HCT116 (cell line): ENCODE results near the gene DYNC2H1. TPM values are rescaled to one million over a fixed set of nuclear protein-coding genes. Genes with fewer than 3 reads are reported as not detected.

ENCODE experiments used
- ATAC-seq: fragments of 200-7000 bp; cut with Tn5 transposase; 2 replicates; pipeline ENCODE4 v1.9.1; 2020; ENCODE audit warnings: mild to moderate bottlenecking, moderate library complexity
- BruUV-seq: library from RNA; stranded (reverse); fragments of 400-500 nt; replicated peaks from 2 replicates; lab custom pipeline; 2021; lab: Mats Ljungman, UMichigan
- CTCF ChIA-PET: fragments of 300-600 bp; sonication (Branson Sonifier 250); formaldehyde crosslinking; loops from one replicate; lab custom pipeline; 2021; ENCODE audit warnings: antibody characterized with exemption; lab: Charles Lee
- POLR2A ChIA-PET: fragments of 300-600, 350-600 bp; sonication (Branson Sonifier 250); formaldehyde crosslinking; loops from one replicate; lab custom pipeline; 2021; ENCODE audit warnings: antibody characterized with exemption; lab: Charles Lee
- RAD21 ChIA-PET, 2 experiments: fragments of 300-600 bp; sonication (Branson Sonifier 250); formaldehyde crosslinking; loops; one replicate each; lab custom pipeline; 2023; ENCODE audit warnings: low total read pairs in 2 of 2; ENCODE audit not compliant: uncharacterized antibody in 2 of 2, unreplicated experiment in 2 of 2, low non-redundant PET in 1 of 2; lab: Charles Lee
- DNase-seq: peaks from one replicate; pipeline ENCODE4 v3.0.0-alpha.2; 2010; ENCODE audit warnings: low read depth, low spot score
- H2AFZ ChIP-seq: fragments of 200-600 bp; shearing (Covaris generic), sonication (generic); 2 replicates; pipeline ENCODE4 v1.6.1; 2017; ENCODE audit warnings: low read depth, mixed run types, mixed read lengths, antibody characterized with exemption, low read length; ENCODE audit not compliant: poor library complexity, severe bottlenecking
- H3K27ac ChIP-seq: 2 replicates; pipeline ENCODE4 v1.5.1; 2012; ENCODE audit warnings: low read depth, low read length
- H3K27me3 ChIP-seq: fragments of 200-600 bp; sonication (generic); 2 replicates; pipeline ENCODE4 v1.6.1; 2016; ENCODE audit warnings: mixed run types, low read length, mixed read lengths; ENCODE audit not compliant: insufficient read depth
- H3K36me3 ChIP-seq, 2 experiments: fragments of 200-500 bp in 1 of 2; fragments of 200-600 bp in 1 of 2; sonication (Bioruptor generic) in 1 of 2; sonication (generic) in 1 of 2; 2 replicates each; pipeline versions ENCODE4 v1.5.1 to v1.6.1; 2014 to 2016; ENCODE audit warnings: low read length in 2 of 2, inconsistent platforms in 1 of 2, mixed read lengths in 1 of 2, mixed run types in 1 of 2; ENCODE audit not compliant: insufficient read depth in 2 of 2, control insufficient read depth in 1 of 2
- H3K4me1 ChIP-seq, 2 experiments: fragments of 200-600 bp in 1 of 2; sonication (generic) in 1 of 2; 2 replicates each; pipeline versions ENCODE4 v1.5.1 to v1.6.1; 2012 to 2017; ENCODE audit warnings: low read length in 2 of 2, inconsistent platforms in 1 of 2, mild to moderate bottlenecking in 1 of 2, mixed read lengths in 1 of 2, mixed run types in 1 of 2, moderate library complexity in 1 of 2; ENCODE audit not compliant: insufficient read depth in 2 of 2, control insufficient read depth in 1 of 2
- H3K4me2 ChIP-seq: fragments of 200-600 bp; sonication (generic); 2 replicates; pipeline ENCODE4 v1.6.1; 2017; ENCODE audit warnings: mixed run types, low read length, mixed read lengths
- H3K4me3 ChIP-seq, 2 experiments: fragments of 200-600 bp in 1 of 2; sonication (generic) in 1 of 2; replicated peaks in 1 of 2; 2 replicates each; pipeline ENCODE4 v1.5.1; 2011 to 2016; ENCODE audit warnings: low read length in 2 of 2, control low read depth in 1 of 2, low read depth in 1 of 2, mild to moderate bottlenecking in 1 of 2, mixed read lengths in 1 of 2, mixed run types in 1 of 2
- H3K79me2 ChIP-seq: fragments of 200-600 bp; sonication (generic); 2 replicates; pipeline ENCODE4 v1.6.1; 2017; ENCODE audit warnings: mild to moderate bottlenecking, mixed run types, low read length, moderate library complexity, mixed read lengths; ENCODE audit not compliant: insufficient read depth
- H3K9ac ChIP-seq: fragments of 200-600 bp; sonication (generic); 2 replicates; pipeline ENCODE4 v1.6.1; 2016; ENCODE audit warnings: low read length, mixed read lengths
- H3K9me2 ChIP-seq: fragments of 200-600 bp; sonication (generic), shearing (Covaris generic); 2 replicates; pipeline ENCODE4 v1.6.1; 2017; ENCODE audit warnings: mixed run types, mild to moderate bottlenecking, moderate library complexity; ENCODE audit not compliant: insufficient read depth
- H3K9me3 ChIP-seq, 2 experiments: fragments of 200-500 bp in 1 of 2; fragments of 200-600 bp in 1 of 2; sonication (Bioruptor generic) in 1 of 2; sonication (generic) in 1 of 2; 2 replicates each; pipeline ENCODE4 v1.6.1; 2014 to 2017; ENCODE audit warnings: low read length in 2 of 2, mixed read lengths in 2 of 2, inconsistent platforms in 1 of 2, low read depth in 1 of 2, mild to moderate bottlenecking in 1 of 2, mixed run types in 1 of 2, moderate library complexity in 1 of 2; ENCODE audit not compliant: control insufficient read depth in 1 of 2, insufficient read depth in 1 of 2
- H4K20me1 ChIP-seq: fragments of 200-600 bp; sonication (generic), shearing (Covaris generic); 2 replicates; pipeline ENCODE4 v1.6.1; 2017; ENCODE audit warnings: mixed run types, mild to moderate bottlenecking, moderate library complexity; ENCODE audit not compliant: insufficient read depth
- ATF3 ChIP-seq: IDR thresholded peaks from 2 replicates; pipeline ENCODE4 v1.6.1; 2012
- CBX3 ChIP-seq: IDR thresholded peaks from 2 replicates; pipeline ENCODE4 v1.6.1; 2012; ENCODE audit warnings: low read depth
- EGR1 ChIP-seq: IDR thresholded peaks from 2 replicates; pipeline ENCODE4 v1.6.1; 2012; ENCODE audit warnings: low read depth
- ELF1 ChIP-seq: IDR thresholded peaks from 2 replicates; pipeline ENCODE4 v1.6.1; 2012; ENCODE audit warnings: low read depth, borderline replicate concordance
- EZH2phosphoT487 ChIP-seq: fragments of 200-600 bp; IDR thresholded peaks from 2 replicates; pipeline ENCODE4 v1.6.1; 2018; ENCODE audit warnings: antibody characterized with exemption, borderline replicate concordance
- FOSL1 ChIP-seq: IDR thresholded peaks from 2 replicates; pipeline ENCODE4 v1.6.1; 2012; ENCODE audit warnings: low read depth
- POLR2AphosphoS5 ChIP-seq: IDR thresholded peaks from 2 replicates; pipeline ENCODE4 v1.6.1; 2011; ENCODE audit warnings: mild to moderate bottlenecking, low read depth, low read length, moderate library complexity
- SRF ChIP-seq: IDR thresholded peaks from 2 replicates; pipeline ENCODE4 v1.6.1; 2012; ENCODE audit warnings: low read depth
- ZFX ChIP-seq: fragments of 450-650 bp; IDR thresholded peaks from 2 replicates; pipeline ENCODE4 v1.6.1; 2017
- ZNF274 ChIP-seq: fragments of 200-500 bp; sonication (Bioruptor generic); IDR thresholded peaks from 2 replicates; pipeline ENCODE4 v1.6.1; 2014; ENCODE audit warnings: mild to moderate bottlenecking, low read depth, low read length, inconsistent platforms
- intact Hi-C: fragments of 100-400 bp; cut with micrococcal nuclease; formaldehyde crosslinking; loops from 2 replicates; pipeline ENCODE4 v1.10.0; 2022
- total RNA-seq: library from RNA; stranded (reverse); gene quantifications from one replicate; pipeline ENCODE4 v1.2.1, GENCODE V29; 2021; ENCODE audit not compliant: unreplicated experiment

Gene DYNC2H1
- total RNA-seq, 1 experiment from 2014 or later: 1.5 TPM

- H3K4me2 ChIP-seq: no peak overlapping the region
- no TSS peak for BruUV-seq
- intact Hi-C loops: no loop called here
- no peaks in the 10 kb centered on the region for H3K27me3 ChIP-seq
- ATAC-seq: no peak
- RAD21 ChIA-PET: no interaction called here
- no peaks in the 10 kb centered on the region for H4K20me1 ChIP-seq
- no peaks in the 10 kb centered on the region for H3K9me3 ChIP-seq
- no peak overlapping the region for H3K4me3 ChIP-seq
- no peak for TF ChIP-seq EGR1
- no peak for TF ChIP-seq EZH2phosphoT487
- no peak for TF ChIP-seq SRF
- no peak for TF ChIP-seq ZFX
- no peak for TF ChIP-seq ELF1
- TF ChIP-seq FOSL1: no peak
- TF ChIP-seq ATF3: no peak
- no peak for TF ChIP-seq POLR2AphosphoS5
- TF ChIP-seq CBX3: no peak
- TF ChIP-seq ZNF274: no peak
- TF ChIP-seq, all 23 proteins: peak for 0
- Histone ChIP-seq H2AFZ (no peak overlapping the region), H3K27ac (no peak overlapping the region), H3K4me1 (no peaks in the 10 kb centered on the region), H3K9me2 (no peaks in the 10 kb centered on the region), H3K36me3 (no peaks in the 10 kb centered on the region), H3K9ac (no peak overlapping the region), H3K79me2 (no peaks in the 10 kb centered on the region)
- CTCF ChIA-PET: no interaction called here
- POLR2A ChIA-PET: no interaction called here
- DNase-seq: no peak
Observed at GRCh38 chr11:103344886-103345285, 235.7 kb downstream of the DYNC2H1 start.

GRCh38 chr11:103349595-103349994, 240.4 kb downstream of the DYNC2H1 start:
- ATAC-seq: no peak
- no peaks in the 10 kb centered on the region for H4K20me1 ChIP-seq
- no peak for DNase-seq
- no peak overlapping the region for H3K27ac ChIP-seq
- intact Hi-C loops: no loop called here
- no peak overlapping the region for H2AFZ ChIP-seq
- H3K9ac ChIP-seq: no peak overlapping the region
- no peaks in the 10 kb centered on the region; the same call in 1 of the 2 replicates for H3K9me2 ChIP-seq
- ChIA-PET CTCF (no interaction called here), RAD21 (no interaction called here), POLR2A (no interaction called here)
- H3K79me2 ChIP-seq: no peaks in the 10 kb centered on the region
- no peak overlapping the region for H3K4me2 ChIP-seq
- H3K4me1 ChIP-seq: no peaks in the 10 kb centered on the region
- BruUV-seq: no TSS peak
- no peaks in the 10 kb centered on the region for H3K36me3 ChIP-seq
- no peaks in the 10 kb centered on the region for H3K9me3 ChIP-seq
- H3K27me3 ChIP-seq: no peaks in the 10 kb centered on the region
- H3K4me3 ChIP-seq: no peak overlapping the region
- no peak for TF ChIP-seq ATF3
- no peak for TF ChIP-seq FOSL1
